ENCODE results near the gene TOX2.

TOX2 gene

DNA sequence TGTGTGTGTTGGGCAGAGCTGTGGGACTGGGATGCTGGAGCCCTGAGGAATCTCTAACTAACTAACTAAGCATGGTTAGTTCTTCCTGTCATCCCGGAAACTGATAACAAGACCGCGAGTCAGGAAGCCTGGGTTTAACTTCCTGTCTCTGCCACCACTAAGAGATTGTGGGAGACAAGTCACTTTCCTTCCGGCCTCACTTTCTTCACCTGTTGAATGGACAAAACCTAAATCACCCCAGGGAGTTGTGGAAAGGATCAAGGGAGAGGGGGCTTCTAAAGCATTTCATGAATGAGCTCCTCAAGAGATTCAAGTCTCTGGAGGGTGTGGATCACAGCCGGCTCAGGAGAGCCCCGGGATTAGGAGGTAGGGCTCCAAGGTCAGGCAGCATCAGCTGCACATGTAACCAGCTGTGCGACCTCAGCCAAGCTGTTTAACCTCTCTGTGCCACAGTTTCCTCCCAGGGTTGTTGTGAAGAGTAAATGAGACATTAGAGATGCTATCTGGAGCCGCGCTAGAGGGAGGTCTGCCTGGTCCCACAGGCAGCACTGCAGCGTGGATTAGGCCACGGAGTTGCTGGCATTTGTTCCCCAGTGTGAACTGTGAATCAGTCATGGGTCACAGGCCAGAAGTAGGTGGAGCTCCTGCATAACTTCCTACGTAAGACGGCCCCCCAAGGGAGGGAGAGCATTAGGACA, 105.1 kb downstream of the TOX2 start:
- no peak for DNase-seq (ENCODE audit: low read depth, low spot score)

DNA sequence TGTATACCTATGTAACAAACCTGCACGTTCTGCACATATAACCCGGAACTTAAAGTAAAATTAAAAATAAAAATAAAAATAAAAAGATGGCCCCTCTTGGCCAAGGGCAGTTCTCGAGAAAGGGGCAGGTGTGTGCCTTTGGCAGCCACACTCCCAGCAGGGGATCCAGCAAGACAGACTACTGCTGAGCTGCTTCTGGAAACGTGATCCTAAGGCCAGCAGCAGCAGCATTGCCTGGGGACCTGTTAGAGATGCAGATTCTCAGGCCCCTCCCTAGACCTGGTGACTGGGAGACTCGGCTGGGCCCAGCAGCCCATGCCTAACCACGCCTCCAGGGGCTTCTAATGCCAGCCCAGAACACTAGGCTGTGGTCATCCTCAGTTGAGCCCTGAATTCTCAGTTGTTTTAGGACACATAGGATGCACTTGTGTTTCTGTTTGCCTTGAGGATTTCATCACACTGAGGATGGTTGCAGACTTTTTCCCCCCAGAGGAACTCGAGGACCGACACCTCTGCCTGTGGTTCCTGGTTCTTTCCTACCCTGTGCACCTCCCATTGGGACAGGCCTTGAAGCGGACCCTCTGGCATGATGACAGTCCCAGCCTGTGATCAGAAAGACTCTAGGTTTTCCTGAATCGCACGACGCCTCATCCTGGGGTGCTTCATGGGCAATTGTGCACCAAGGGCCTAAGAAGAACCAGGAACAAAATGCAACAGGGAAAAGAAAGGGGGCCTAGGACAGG, 105.9 kb downstream of the TOX2 start:
- no peak for DNase-seq (ENCODE audit: low read depth, low spot score)

DNA sequence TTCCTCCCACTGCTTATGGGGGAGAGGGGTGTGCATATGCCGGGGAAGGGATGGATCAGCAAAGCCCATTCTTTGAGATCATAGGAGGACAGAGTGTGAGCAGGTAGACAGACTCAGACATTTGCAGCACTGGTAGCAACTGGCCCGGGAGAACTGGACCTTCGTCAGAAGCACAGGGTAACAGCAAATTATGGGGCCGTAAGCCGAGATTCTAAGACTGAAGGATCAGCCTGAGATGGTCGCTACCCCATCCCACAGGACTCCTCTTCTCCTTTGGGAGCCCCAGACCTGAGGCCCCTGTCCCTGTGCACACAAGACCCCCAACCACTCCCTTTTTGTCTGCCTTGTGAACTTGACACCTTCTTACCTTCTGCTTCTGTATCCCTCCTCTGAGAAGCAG, 106.5 kb downstream of the TOX2 start:
- DNase-seq (ENCODE audit: low read depth, low spot score) = no peak

DNA sequence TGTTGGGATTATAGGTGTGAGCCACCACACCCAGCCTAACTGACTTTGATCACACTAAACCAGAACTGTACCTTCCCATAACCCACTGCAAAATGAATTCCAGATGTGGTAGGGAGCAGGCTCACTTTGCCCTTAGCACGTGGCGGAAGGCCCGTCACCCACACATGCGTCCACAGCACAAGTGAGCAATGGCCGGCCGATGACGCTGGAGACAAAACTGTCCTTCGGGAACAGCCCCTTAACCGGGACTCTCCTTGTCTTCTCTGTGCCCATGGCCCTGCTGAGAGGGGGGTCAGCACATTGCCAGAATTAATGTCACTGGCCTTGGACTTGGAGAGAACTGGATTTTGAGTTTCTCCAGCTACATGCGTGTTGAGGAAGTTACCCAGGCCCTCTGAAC, 107.2 kb downstream of the TOX2 start:
- DNase-seq (ENCODE audit: low read depth, low spot score) = no peak

DNA sequence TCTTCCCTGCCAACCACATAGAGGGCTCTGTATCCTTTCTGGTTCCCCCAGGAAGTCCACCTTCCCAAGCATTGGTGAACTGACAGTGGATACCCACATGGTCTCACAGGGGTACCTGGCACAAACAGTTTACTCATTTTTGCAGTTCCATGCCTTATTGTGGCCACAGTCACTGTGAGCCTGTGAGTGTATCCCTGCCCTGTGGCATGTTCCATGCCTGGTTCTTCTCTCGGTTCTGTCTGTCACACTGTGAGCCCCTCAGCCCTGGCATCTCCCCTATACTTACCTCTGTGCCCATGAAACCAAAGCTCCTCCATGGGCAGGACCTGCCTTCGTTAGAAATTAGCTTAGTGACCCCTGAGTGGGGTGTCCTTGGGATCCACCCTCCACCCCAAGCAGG, 107.8 kb downstream of the TOX2 start:
- DNase-seq (ENCODE audit: low read depth, low spot score) = no peak

DNA sequence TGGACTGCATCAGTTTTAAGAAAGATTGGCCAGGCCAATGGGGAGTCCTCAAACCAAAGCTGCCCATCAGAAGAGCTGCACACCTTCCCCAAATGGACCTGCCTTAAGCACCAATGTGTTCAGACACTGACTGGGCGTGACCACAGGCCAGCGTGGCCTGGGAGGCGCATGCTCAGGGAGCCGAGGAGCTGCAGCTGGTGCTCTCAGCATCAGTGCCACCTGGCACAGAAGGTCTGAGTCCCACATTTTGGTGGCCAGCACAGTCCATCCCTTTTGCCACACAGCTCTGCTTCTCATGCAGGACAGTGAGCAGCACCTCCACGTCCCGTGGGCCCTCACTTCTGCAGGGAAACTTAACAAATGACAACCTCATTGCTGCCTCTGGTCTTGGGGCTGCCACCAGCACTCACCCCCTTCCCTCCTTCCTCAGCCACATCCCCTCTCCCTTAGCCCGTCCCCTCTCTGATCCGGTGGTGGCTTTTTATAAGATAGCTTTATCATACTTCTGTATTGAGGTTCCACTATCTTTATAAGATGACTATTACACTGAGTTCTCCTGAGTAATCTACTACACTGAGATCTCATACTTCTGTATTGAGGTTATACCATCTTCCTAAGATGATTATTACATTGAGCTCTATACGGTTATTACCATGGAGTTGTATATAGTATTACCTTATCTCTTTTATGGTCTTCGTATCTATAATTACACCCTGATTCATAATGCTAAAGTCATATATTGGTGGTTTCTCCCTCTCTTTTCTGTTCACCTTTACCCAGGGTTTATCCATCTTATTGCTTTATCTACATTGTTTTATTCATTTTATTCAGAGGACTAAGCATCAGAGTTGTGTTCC, 109.1 kb downstream of the TOX2 start:
- DNase-seq (ENCODE audit: low read depth, low spot score) = no peak

DNA sequence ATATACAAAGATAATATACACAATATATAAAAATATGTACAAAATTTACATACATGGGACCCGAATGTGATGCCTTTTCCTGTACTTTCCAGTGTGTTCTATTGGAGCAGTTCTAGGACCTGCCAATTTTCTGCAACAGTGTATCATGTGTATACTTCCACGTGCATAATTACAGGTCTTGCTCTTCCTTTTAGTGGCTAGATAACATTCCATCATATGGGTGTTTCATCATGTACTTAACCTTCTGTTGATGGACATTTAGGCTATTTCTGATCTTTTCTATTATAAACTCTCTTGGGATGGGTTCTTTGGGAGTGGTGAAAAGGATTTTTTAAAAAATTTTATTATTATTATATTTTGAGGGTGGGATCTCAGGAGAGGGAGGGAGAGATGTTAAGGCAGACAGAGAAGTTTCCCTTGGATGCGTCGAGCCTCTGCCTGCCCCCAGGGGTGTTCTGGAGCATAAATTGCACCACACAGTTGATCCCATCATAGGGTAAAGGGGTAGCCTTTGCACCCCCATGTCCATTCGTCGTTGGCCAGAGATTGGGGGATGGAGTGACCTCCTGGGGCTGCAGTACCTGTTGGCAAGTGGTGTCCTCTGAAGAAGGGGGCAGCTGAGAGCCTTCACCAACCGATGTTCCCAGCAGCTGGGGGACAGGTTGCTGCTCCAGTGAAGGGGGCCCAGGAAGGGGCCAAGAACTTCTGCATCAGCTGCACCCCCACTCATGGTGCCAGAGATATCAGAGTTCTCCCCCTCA, 110.3 kb downstream of the TOX2 start:
- DNase-seq (ENCODE audit: low read depth, low spot score) = no peak

DNA sequence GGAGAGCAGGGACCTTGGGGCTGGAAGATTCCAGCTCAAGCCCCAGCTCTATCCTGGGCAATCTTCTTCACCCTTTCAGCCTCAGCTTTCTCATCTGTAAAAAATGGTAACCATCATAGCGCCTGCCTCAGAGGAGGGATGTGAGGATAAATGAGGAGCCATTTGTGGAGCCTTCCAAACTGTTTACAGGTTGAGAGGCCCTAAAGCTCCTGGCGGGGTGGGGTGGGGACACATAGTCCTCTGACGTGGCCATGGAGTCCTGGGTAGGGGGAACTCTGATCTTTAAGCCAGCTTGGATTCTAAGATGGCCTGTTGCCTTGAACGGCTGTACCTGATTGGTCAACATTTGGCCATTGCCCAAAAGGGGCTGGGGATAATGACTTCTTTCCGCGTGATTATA, 111.1 kb downstream of the TOX2 start:
- no peak for DNase-seq (ENCODE audit: low read depth, low spot score)

DNA sequence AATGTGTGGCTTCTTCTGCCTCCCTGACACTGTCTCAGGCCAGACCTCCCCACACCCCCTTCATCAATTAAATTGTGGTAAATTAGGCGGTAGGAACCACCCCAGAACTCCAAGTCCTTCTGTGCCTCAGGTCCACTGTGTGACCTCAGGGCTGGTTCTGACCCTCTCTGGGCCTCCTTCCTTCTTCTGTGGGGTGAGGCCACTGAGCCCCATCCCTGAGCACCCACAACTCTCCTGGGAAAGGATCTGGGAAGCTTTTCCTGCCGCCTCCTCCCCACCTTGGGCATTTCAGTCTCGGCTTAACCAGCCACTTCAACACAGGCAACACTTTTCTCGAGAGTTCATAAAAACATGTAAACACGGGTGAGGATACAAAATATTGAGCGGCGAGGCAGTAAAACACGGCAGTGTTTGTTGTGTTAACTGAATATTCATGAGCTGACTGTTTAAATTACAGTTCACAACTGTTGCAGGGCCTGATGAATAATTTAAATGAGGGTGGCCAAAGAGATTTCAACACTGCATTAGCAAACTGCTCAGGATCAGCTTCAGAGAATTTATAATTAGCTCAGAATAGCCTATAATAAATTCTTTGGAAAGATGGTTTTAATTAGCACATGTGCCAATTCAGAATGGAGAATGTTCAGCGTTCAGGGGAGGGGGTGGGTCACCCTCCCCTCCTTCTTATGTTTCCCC, 112.1 kb downstream of the TOX2 start:
- no peak for DNase-seq (ENCODE audit: low read depth, low spot score)

DNA sequence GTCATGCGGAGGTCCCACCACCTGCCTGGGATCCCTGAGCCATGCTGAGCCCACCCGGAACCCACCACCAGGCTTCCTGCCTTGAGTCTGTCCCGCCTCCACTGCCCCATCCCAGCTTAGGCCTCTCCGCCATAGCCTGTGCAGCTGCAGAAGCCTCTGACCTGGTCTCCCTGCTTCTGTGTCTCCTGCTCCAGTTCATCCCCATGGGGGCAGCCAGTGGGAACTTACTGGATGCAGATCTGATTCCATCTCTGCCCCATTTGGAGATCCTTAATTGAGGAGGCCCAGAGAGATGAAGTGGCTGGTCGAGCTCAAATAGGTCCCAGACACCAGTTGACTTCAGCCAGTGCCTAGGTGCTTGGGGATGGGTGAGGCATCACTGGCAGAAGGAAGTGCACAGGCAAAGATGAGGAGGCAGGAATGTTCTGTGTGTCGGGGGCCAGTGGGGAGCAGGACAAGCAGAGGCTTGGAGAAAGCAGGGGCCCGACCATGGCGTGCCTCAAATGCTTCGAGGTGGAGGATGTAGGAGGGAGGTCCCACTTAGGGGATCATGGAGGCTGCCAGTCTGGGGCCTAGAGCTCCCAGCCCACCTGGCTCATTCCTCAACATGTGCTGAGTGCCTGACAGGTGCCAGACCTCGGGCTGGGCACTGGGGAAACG, 112.8 kb downstream of the TOX2 start:
- no peak for DNase-seq (ENCODE audit: low read depth, low spot score)

DNA sequence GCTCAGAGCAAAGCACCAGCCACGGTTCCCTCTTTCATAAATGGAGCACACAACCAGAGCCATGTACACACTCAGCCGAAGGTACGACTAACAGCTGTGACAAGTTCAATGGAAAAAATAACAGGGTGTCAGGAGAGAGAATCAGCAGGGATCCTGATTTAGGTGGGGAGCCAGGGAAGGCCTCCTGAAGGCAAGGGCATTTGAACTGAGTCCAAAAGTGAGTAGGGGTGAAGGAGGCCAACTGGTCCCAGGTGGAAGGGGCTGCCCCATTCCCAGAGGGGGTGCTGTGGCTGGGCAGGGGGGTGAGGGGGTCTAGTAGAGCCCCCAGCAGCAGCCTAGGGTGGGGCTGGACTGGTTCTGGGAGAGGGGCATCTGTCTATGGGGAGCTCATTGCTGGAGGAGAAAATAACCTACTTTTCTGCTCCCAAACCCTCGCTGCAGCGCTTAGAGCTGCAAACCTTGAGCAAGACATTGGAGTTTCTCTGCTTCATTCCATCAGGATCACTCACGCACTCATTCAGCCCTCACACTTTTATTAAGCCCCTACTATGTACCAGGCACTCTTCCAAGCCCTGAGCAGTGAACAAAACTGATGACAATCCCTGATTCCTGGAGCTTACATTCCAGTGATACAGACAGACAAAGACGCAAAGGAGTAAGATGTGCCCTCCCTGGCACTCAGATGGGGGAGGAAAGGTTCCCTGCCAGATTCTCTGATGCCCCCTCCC, 113.5 kb downstream of the TOX2 start:
- no peak for DNase-seq (ENCODE audit: low read depth, low spot score)

DNA sequence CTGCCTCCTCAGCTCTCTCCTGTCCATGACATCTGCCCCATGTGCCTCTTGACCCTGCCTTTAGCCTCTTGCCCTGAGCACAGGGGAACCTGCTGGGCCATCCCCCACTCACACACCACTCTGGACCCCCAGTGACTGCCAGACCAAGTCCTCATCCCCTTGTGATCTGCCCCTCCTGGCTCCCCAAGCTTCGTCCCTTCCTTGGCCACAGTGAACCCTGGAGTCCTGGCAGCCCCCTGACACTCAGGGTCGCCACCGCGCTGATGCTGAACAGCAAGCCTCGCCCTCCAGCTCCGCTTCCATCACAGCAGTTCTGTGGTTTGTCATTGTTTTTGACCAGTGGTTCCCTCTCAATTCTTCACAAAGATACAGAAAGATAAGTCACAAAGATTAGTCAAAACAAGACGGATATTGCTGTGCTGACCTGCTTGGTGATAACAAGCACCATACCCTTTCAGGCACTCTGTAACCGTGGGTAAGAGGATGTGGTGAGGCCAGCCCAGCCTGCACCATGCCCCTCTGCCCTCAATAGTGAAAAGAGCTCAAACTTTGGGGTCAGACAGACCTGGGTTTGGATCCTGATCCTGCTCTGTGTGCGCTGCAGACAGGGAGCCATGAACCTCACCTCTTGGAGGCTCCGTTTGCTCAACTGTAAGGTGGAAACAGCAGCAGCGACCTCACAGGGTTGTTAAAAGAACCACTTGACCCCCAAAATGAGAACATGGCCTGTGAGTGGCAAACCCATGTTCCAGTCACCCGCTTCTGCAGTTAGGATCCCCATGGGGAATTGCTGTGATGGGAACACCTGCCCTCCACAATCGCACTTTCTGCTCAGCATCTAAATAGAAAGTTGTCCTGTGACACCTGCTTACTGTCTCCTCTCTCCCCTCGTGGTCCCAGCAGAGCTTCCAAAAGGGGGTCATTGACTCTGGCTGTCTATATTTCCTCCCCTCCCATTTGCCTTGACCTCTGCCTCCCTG, 114.5 kb downstream of the TOX2 start:
- DNase-seq (ENCODE audit: low read depth, low spot score) = no peak

DNA sequence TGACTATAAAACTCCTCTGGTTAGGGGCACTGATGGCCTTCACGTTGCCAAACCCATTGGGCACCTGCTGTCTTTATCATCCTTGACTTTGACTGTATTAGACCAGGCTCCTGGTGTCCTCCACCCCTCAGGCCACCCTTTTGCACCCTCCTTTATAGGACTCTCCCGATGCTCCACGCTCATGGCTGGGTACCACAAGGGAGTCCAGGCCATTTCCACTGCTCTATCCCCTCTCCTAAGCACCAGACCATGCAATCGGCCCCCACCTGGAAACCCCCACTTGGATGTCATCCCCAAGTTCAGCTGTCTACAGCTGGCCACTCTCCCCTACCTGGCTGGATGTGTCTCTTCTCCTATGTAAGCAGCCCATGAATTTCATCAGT, 115.2 kb downstream of the TOX2 start:
- no peak for DNase-seq (ENCODE audit: low read depth, low spot score)

DNA sequence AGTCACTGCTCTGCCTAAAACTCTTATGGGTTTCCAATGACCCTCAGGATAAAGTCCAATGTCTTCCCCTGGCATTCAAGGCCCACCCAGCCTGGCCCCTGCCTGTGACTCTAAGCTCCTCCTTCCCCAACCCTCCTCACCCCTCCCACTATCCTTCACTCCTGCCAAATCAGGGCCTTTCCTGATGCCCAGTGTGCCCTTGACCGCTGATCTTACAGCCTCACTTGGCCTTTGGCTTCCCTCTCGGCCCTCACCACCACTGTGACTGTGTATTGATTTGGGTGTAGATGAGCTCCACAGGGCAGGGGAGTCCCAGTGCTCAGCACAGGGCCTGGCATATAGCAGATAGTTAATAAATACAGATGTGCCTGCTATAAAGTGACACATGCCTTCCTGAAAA, 115.7 kb downstream of the TOX2 start:
- DNase-seq (ENCODE audit: low read depth, low spot score) = no peak

DNA sequence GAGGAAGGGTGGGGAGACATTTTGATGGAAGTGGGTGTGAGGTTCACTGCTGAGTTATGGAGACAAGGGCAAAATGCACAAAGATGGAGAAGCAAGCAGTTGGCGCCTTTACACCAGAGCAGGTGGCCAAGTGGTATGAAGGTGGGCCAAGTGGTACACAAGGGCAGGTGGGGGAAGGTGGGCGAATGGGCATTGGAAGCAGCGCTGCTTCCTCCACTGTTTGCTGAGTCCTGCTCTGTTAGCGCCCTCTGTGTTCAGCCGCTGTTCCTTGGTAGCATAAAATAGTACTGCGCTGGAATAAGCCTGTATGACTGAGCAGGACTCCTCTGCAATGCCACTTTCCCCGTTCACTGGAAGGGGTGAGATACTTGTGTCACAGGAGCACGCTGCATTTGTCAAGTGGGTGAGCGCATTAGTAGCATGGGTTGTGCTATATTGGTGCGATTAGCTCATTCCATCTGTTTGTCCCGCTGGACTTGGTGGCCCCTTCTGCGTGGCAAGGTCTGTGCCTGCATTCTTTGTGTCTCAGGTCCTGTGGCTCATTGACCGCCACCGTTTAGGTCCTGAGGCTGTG, 116.4 kb downstream of the TOX2 start:
- no peak for DNase-seq (ENCODE audit: low read depth, low spot score)

DNA sequence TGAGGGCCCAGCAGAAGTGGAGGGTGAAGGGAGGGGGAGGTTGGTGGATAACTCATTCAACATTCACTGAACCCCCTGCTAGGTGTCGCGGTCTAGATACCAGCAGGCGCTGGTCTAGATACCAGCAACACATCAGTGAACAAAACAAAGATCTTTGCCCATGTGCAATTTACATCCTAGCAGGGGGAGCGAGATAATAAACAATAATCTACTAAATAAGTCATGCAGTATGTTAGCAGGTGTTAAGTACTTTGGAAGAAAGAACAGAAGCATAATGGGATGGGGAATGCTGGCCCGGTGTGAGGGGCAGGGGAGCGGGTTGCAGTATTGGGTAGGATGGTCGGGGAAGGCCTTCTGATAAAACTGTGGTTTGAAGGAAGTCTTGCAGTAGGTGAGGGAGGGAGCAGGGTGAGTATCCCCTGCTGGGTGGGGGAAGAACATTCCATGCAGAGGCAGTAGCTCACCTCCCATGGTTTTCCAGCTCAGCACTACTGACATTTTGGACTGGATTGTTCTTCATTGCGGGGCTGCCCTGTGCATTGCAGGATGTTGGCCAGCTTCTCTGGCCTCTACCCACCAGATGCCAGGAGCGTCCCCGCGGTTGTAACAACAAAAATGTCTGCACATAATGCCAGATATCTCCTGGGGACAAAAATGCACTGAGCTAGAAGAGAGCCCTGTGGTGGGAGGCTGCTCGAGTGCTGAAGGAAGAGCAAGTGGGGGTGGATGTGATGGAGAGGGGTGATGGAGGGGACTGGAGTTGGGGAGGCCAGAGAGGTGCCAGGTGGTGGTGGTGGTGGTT, 117.3 kb downstream of the TOX2 start:
- no peak for DNase-seq (ENCODE audit: low read depth, low spot score)

DNA sequence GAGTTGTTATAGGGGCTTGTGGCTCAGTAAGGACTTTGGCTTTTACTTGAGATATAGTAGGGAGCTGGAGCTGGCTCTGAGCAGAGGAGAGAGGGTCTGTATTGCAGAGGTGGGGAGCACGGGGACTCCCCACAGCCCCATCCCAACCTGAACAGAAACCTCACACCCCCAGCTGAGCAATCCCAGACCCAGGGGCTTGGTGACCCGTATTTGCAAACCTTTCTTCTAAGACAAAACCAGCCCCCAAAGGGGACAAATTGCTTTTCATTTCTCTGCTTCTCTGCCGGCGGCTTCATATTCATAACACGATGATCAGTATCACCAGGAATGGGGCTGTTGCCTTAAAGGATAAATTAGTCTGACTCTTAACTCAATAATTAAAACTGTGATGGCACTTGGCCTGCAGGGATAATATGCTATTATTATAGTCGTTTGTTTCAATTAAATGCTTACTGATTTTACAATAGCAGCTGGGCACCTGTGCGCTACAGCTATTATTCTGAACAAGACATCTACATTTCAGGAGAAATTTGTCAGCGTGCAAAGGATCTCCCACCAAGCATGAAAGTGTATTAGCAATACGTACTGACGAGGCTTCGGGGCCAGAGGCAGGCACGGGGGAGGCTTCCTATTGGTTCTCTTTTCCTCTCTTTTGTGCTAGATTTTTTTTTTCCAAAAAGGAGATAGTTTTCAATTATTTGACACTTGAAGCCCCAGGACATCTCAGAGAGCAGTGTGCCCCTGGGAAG, 118.1 kb downstream of the TOX2 start:
- no peak for DNase-seq (ENCODE audit: low read depth, low spot score)

Measured in activated naive CD8-positive, alpha-beta T cell treated with anti-CD3 and anti-CD28 coated beads, Interleukin-2, amount 50 U/mL, for 16 hours (primary cell).